Loucy (cell line): ENCODE measurements around the gene NKAIN4.
"Not testable (repeated sequence)": the region's sequence is repeated elsewhere in the genome, so short reads cannot be mapped to it uniquely, and the experiment has no call there.

ENCODE experiments used
- H2AFZ ChIP-seq: fragments of 200-600 bp; sonication (generic); 2 replicates; pipeline ENCODE4 v1.6.0; 2016; ENCODE audit warnings: antibody characterized with exemption, mild to moderate bottlenecking, low read length, moderate library complexity
- H3F3A ChIP-seq: fragments of 200-600 bp; 2 replicates; pipeline ENCODE4 v1.6.0; 2016; ENCODE audit warnings: antibody characterized with exemption, low read depth, mild to moderate bottlenecking
- H3K27me3 ChIP-seq: fragments of 200-600 bp; sonication (generic); 2 replicates; pipeline ENCODE4 v1.6.1; 2014; ENCODE audit warnings: low read length, mild to moderate bottlenecking; ENCODE audit not compliant: insufficient read depth, poor library complexity, severe bottlenecking
- H3K36me3 ChIP-seq: fragments of 200-600 bp; sonication (generic); 2 replicates; pipeline ENCODE4 v1.6.1; 2016; ENCODE audit warnings: low read length; ENCODE audit not compliant: insufficient read depth
- H3K4me1 ChIP-seq: fragments of 200-600 bp; sonication (generic); 2 replicates; pipeline ENCODE4 v1.5.1; 2014; ENCODE audit warnings: low read length, mild to moderate bottlenecking; ENCODE audit not compliant: insufficient read depth, poor library complexity, severe bottlenecking
- H3K4me2 ChIP-seq: fragments of 200-600 bp; sonication (generic); 2 replicates; pipeline ENCODE4 v1.6.0; 2014; ENCODE audit warnings: antibody characterized with exemption, low read length, low read depth, mild to moderate bottlenecking; ENCODE audit not compliant: poor library complexity, severe bottlenecking
- H3K4me3 ChIP-seq: fragments of 200-600 bp; sonication (generic); 2 replicates; pipeline ENCODE4 v1.5.1; 2014; ENCODE audit warnings: low read length, mild to moderate bottlenecking, mixed read lengths; ENCODE audit not compliant: poor library complexity, severe bottlenecking
- H3K79me2 ChIP-seq: fragments of 200-600 bp; sonication (generic); 2 replicates; pipeline ENCODE4 v1.6.1; 2014; ENCODE audit warnings: low read length; ENCODE audit not compliant: insufficient read depth
- H3K9ac ChIP-seq: fragments of 200-600 bp; sonication (generic); 2 replicates; pipeline ENCODE4 v1.6.0; 2014; ENCODE audit warnings: mild to moderate bottlenecking, low read depth, low read length, moderate library complexity; ENCODE audit not compliant: poor library complexity, severe bottlenecking
- H3K9me2 ChIP-seq: fragments of 200-600 bp; sonication (generic); replicated peaks from 2 replicates; pipeline ENCODE4 v1.6.1; 2016; ENCODE audit warnings: low read depth, low read length, mixed read lengths
- H3K9me3 ChIP-seq: fragments of 200-600 bp; sonication (generic); 2 replicates; pipeline ENCODE4 v1.6.1; 2014; ENCODE audit warnings: mild to moderate bottlenecking, antibody characterized with exemption, low read length, low read depth; ENCODE audit not compliant: insufficient read depth
- H4K20me1 ChIP-seq: fragments of 200-600 bp; sonication (generic); 2 replicates; pipeline ENCODE4 v1.6.0; 2014; ENCODE audit warnings: antibody characterized with exemption, low read length, mild to moderate bottlenecking; ENCODE audit not compliant: insufficient read depth, poor library complexity, severe bottlenecking
- EZH2phosphoT487 ChIP-seq: fragments of 200-600 bp; IDR thresholded peaks from 2 replicates; pipeline ENCODE4 v1.6.1; 2018; ENCODE audit warnings: antibody characterized with exemption, mild to moderate bottlenecking, moderate library complexity, borderline replicate concordance
- TF ChIP-seq, protein P1 (sequence below): fragments of 200-600 bp; sonication (generic); conservative IDR thresholded peaks from 2 replicates; pipeline ENCODE4 v1.5.1; 2014; ENCODE audit warnings: mild to moderate bottlenecking, antibody characterized with exemption, low read length

Gene NKAIN4

GRCh38 chr20:63252284-63252711 lies 2.0 kb downstream of the NKAIN4 start:
- H3K79me2 ChIP-seq = no peaks in the 10 kb centered on the region
- no peaks in the 10 kb centered on the region for H3F3A ChIP-seq
- TF ChIP-seq, protein P1, sequence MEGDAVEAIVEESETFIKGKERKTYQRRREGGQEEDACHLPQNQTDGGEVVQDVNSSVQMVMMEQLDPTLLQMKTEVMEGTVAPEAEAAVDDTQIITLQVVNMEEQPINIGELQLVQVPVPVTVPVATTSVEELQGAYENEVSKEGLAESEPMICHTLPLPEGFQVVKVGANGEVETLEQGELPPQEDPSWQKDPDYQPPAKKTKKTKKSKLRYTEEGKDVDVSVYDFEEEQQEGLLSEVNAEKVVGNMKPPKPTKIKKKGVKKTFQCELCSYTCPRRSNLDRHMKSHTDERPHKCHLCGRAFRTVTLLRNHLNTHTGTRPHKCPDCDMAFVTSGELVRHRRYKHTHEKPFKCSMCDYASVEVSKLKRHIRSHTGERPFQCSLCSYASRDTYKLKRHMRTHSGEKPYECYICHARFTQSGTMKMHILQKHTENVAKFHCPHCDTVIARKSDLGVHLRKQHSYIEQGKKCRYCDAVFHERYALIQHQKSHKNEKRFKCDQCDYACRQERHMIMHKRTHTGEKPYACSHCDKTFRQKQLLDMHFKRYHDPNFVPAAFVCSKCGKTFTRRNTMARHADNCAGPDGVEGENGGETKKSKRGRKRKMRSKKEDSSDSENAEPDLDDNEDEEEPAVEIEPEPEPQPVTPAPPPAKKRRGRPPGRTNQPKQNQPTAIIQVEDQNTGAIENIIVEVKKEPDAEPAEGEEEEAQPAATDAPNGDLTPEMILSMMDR = no peak
- TF ChIP-seq EZH2phosphoT487 = no peak
- H3K9me2 ChIP-seq = no peaks in the 10 kb centered on the region
- no peak overlapping the region for H3K9ac ChIP-seq
- no peak overlapping the region for H2AFZ ChIP-seq
- H4K20me1 ChIP-seq = no peaks in the 10 kb centered on the region
- H3K4me1 ChIP-seq = no peaks in the 10 kb centered on the region
- no peak overlapping the region for H3K4me3 ChIP-seq
- H3K36me3 ChIP-seq = no peaks in the 10 kb centered on the region
- H3K27me3 ChIP-seq = no peaks in the 10 kb centered on the region
- H3K4me2 ChIP-seq = no peak overlapping the region
- H3K9me3 ChIP-seq = no peaks in the 10 kb centered on the region

GRCh38 chr20:63251350-63251749 lies 2.9 kb downstream of the NKAIN4 start:
- not testable (repeated sequence) for H3K9me3 ChIP-seq, H3K9ac ChIP-seq, H3K4me1 ChIP-seq, H3F3A ChIP-seq, H3K9me2 ChIP-seq, H3K27me3 ChIP-seq, H4K20me1 ChIP-seq, H3K4me3 ChIP-seq, H3K36me3 ChIP-seq, H2AFZ ChIP-seq, H3K79me2 ChIP-seq, H3K4me2 ChIP-seq
- TF ChIP-seq, protein P1 = peak; percentile 36; the same call in 1 of the 2 replicates

DNA sequence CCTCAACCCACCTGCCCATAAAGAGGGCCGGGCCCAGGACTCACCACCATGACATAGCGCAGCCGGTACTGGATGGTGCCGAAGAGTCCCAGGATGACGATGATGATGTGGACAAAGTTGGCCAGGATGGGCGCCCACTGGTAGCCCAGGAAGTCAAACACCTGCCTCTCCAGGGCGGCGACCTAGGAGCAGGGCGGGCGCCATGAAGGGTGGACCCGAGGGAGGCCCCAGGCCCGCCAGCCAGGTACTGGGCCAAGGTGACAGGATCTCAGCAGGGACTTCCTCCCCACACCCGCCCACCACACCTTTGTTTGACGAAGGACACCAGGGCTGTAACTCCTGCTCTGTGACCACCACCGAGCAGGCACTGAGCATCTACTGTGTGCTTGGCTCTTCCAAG lies 4.4 kb downstream of the NKAIN4 start:
- Histone ChIP-seq H3K79me2 (no peaks in the 10 kb centered on the region), H2AFZ (no peak overlapping the region), H3F3A (no peaks in the 10 kb centered on the region), H3K9me3 (no peaks in the 10 kb centered on the region), H3K4me2 (no peak overlapping the region), H3K27me3 (no peaks in the 10 kb centered on the region), H3K4me1 (no peaks in the 10 kb centered on the region), H3K9me2 (no peaks in the 10 kb centered on the region), H3K9ac (no peak overlapping the region), H3K4me3 (no peak overlapping the region), H3K36me3 (no peaks in the 10 kb centered on the region), H4K20me1 (no peaks in the 10 kb centered on the region)
- TF ChIP-seq, protein P1 = no peak
- TF ChIP-seq EZH2phosphoT487 = no peak
